ENCODE results near the gene EIF6. TPM values are rescaled to one million over a fixed set of nuclear protein-coding genes. Genes with fewer than 3 reads are reported as not detected.

The EIF6 gene
- total and polyA plus RNA-seq, 4 donors: 60.8 to 160 (median 106) TPM

DNA sequence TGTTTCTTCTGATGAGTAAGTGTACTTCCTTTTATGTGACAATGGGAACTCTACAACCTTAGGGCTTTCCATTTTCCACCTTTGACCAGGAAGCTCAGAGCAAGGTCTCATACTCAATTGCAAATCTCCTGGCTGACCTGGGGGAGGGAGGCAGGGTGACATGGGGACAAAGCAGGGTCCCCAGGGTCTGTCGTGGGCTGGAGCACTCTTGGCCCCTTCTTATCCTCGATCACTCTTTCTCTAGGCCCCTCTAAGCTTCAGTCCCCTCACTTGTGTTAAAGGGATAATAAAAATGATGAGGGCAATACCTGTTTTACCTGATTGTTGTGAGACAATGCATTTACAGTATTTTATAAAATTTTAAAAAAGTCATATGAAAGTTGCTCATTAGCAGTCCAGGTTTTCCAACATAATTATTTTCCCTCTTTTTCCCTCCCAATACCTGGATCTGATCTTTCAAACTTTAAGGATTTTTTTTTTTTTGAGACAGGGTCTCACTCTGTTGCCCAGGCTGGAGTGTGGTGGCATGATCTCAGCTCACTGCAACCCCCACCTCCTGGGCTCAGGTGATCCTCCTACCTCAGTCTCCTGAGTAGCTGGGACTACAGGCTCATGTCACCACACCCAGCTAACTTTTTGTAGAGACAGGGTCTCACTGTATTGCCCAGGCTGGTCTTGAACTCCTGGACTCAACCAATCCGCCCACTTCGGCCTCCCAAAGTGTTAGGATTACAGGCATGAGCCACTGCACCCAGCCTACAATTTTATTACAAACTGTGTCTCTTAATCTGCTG, 16.1 kb upstream of the EIF6 start:
- Histone ChIP-seq H3K9me3 (ENCODE audit: control insufficient read depth in 4 of 4, low read length in 3 of 4) (no peaks in the 10 kb centered on the region), H3K27ac (ENCODE audit: low read depth in 1 of 2, low read length in 2 of 2) (no peak overlapping the region), H3K4me1 (ENCODE audit: control insufficient read depth in 4 of 4, insufficient read depth in 4 of 4, low read length in 3 of 4) (peaks cover 0 to 7% (median 2%) of the 10 kb centered on the region in 4 donors), H3K36me3 (ENCODE audit: control insufficient read depth in 4 of 4, insufficient read depth in 3 of 4, low read depth in 1 of 4, low read length in 3 of 4) (peaks cover 0 to 2% (median 0%) of the 10 kb centered on the region in 4 donors), H3K9ac (ENCODE audit: low read depth in 1 of 2, low read length in 2 of 2) (no peak overlapping the region), H3K27me3 (ENCODE audit: control insufficient read depth in 4 of 4, insufficient read depth in 4 of 4, low read length in 3 of 4) (no peaks in the 10 kb centered on the region), H3K4me3 (ENCODE audit: low read depth in 1 of 3, low read length in 3 of 3) (no peak overlapping the region)
- no peak for TF ChIP-seq NR2F2 (IDR thresholded peaks at IDR 0.05)
- TF ChIP-seq SP1 (IDR thresholded peaks at IDR 0.05): no peak
- no peak for TF ChIP-seq EGR1 (IDR thresholded peaks at IDR 0.05; ENCODE audit: low read depth in 2 of 2)
- no peak for TF ChIP-seq GABPA (IDR thresholded peaks at IDR 0.05 in 1 of 2, conservative IDR thresholded peaks at IDR 0.05 in 1 of 2)
- no peak for TF ChIP-seq FOXA1 (IDR thresholded peaks at IDR 0.05)
- TF ChIP-seq, protein P1, sequence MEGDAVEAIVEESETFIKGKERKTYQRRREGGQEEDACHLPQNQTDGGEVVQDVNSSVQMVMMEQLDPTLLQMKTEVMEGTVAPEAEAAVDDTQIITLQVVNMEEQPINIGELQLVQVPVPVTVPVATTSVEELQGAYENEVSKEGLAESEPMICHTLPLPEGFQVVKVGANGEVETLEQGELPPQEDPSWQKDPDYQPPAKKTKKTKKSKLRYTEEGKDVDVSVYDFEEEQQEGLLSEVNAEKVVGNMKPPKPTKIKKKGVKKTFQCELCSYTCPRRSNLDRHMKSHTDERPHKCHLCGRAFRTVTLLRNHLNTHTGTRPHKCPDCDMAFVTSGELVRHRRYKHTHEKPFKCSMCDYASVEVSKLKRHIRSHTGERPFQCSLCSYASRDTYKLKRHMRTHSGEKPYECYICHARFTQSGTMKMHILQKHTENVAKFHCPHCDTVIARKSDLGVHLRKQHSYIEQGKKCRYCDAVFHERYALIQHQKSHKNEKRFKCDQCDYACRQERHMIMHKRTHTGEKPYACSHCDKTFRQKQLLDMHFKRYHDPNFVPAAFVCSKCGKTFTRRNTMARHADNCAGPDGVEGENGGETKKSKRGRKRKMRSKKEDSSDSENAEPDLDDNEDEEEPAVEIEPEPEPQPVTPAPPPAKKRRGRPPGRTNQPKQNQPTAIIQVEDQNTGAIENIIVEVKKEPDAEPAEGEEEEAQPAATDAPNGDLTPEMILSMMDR (IDR thresholded peaks at IDR 0.05; ENCODE audit: low read depth, low read length, missing input control): no peak
- TF ChIP-seq HNF4A (conservative IDR thresholded peaks at IDR 0.05): no peak
- TF ChIP-seq, protein P2, sequence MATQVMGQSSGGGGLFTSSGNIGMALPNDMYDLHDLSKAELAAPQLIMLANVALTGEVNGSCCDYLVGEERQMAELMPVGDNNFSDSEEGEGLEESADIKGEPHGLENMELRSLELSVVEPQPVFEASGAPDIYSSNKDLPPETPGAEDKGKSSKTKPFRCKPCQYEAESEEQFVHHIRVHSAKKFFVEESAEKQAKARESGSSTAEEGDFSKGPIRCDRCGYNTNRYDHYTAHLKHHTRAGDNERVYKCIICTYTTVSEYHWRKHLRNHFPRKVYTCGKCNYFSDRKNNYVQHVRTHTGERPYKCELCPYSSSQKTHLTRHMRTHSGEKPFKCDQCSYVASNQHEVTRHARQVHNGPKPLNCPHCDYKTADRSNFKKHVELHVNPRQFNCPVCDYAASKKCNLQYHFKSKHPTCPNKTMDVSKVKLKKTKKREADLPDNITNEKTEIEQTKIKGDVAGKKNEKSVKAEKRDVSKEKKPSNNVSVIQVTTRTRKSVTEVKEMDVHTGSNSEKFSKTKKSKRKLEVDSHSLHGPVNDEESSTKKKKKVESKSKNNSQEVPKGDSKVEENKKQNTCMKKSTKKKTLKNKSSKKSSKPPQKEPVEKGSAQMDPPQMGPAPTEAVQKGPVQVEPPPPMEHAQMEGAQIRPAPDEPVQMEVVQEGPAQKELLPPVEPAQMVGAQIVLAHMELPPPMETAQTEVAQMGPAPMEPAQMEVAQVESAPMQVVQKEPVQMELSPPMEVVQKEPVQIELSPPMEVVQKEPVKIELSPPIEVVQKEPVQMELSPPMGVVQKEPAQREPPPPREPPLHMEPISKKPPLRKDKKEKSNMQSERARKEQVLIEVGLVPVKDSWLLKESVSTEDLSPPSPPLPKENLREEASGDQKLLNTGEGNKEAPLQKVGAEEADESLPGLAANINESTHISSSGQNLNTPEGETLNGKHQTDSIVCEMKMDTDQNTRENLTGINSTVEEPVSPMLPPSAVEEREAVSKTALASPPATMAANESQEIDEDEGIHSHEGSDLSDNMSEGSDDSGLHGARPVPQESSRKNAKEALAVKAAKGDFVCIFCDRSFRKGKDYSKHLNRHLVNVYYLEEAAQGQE (IDR thresholded peaks at IDR 0.05): no peak
- TF ChIP-seq TAF1 (conservative IDR thresholded peaks at IDR 0.05): no peak
- TF ChIP-seq HNF4G (IDR thresholded peaks at IDR 0.05): no peak
- TF ChIP-seq, protein P3, sequence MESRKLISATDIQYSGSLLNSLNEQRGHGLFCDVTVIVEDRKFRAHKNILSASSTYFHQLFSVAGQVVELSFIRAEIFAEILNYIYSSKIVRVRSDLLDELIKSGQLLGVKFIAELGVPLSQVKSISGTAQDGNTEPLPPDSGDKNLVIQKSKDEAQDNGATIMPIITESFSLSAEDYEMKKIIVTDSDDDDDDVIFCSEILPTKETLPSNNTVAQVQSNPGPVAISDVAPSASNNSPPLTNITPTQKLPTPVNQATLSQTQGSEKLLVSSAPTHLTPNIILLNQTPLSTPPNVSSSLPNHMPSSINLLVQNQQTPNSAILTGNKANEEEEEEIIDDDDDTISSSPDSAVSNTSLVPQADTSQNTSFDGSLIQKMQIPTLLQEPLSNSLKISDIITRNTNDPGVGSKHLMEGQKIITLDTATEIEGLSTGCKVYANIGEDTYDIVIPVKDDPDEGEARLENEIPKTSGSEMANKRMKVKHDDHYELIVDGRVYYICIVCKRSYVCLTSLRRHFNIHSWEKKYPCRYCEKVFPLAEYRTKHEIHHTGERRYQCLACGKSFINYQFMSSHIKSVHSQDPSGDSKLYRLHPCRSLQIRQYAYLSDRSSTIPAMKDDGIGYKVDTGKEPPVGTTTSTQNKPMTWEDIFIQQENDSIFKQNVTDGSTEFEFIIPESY (IDR thresholded peaks at IDR 0.05): no peak
- TF ChIP-seq, protein P4, sequence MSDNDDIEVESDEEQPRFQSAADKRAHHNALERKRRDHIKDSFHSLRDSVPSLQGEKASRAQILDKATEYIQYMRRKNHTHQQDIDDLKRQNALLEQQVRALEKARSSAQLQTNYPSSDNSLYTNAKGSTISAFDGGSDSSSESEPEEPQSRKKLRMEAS (IDR thresholded peaks at IDR 0.05): no peak
- TF ChIP-seq, protein P5, sequence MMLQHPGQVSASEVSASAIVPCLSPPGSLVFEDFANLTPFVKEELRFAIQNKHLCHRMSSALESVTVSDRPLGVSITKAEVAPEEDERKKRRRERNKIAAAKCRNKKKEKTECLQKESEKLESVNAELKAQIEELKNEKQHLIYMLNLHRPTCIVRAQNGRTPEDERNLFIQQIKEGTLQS (IDR thresholded peaks at IDR 0.05): no peak
- TF ChIP-seq RAD21 (IDR thresholded peaks at IDR 0.05): no peak
- TF ChIP-seq FOXA2 (IDR thresholded peaks at IDR 0.05): no peak
- no peak for TF ChIP-seq RXRA (IDR thresholded peaks at IDR 0.05)
- no peak for DNase-seq (ENCODE audit: low spot score)
- WGBS: 86% methylated on average over 4 of the region's 4 CpGs

Measured in liver (tissue), 9 donors.